Lung microvascular endothelial cell (primary cell): ENCODE data around the gene POP7. TPM values are rescaled to one million over a fixed set of nuclear protein-coding genes. Genes with fewer than 3 reads are reported as not detected.
"Not testable (repeated sequence)": the region's sequence is repeated elsewhere in the genome, so short reads cannot be mapped to it uniquely, and the experiment has no call there.

ENCODE experiments used
- DNase-seq, 2 donors: peaks; one replicate each; pipeline versions ENCODE4 v3.0.0 to v3.0.0-alpha.2; 2010; ENCODE audit warnings: low read depth in 2 of 2
- total RNA-seq: library from RNA; depleted of rRNA; stranded (reverse); fragments of >200 nt; gene quantifications from 2 replicates; pipeline ENCODE4 v1.2.1, GENCODE V29; 2014

Gene POP7
- 28.1 and 33.3 TPM in 2 replicates for total RNA-seq

GRCh38 chr7:100705753-100706671, at the start of gene POP7:
Gene POP7 (plus strand): TSS chr7:100706121. CDS start chr7:100706831, 710 bp downstream.
- DNase-seq = peak; percentile 99

- not testable (repeated sequence) for DNase-seq
Observed at GRCh38 chr7:100662194-100662776, 43.6 kb upstream of the POP7 start.

GRCh38 chr7:100665168-100665726, 40.7 kb upstream of the POP7 start:
- no peak for DNase-seq

GRCh38 chr7:100667331-100668068, 38.4 kb upstream of the POP7 start:
- DNase-seq = no peak

- no peak for DNase-seq
Observed at GRCh38 chr7:100668069-100668449, 37.9 kb upstream of the POP7 start.

- not testable (repeated sequence) for DNase-seq
Observed at GRCh38 chr7:100669106-100669505, 36.8 kb upstream of the POP7 start.

- DNase-seq = no peak
Observed at GRCh38 chr7:100670074-100670473, 35.8 kb upstream of the POP7 start.

GRCh38 chr7:100671353-100672327, 34.3 kb upstream of the POP7 start:
- no peak for DNase-seq

GRCh38 chr7:100673302-100673941, 32.5 kb upstream of the POP7 start, which contains the start of gene GNB2:
Gene GNB2 (plus strand): TSS chr7:100673740. CDS start chr7:100676266, 2,526 bp downstream.
- DNase-seq = peak; percentile 99

- DNase-seq = no peak
Observed at GRCh38 chr7:100673942-100674410, 31.9 kb upstream of the POP7 start.

GRCh38 chr7:100674411-100675104, 31.4 kb upstream of the POP7 start:
- DNase-seq = peak; percentile 36 to 43

- peak in 1 of 2 donors; percentile 18 for DNase-seq
Observed at GRCh38 chr7:100675105-100675451, 30.8 kb upstream of the POP7 start.

- peak; percentile 63 for DNase-seq
Observed at GRCh38 chr7:100675581-100676350, 30.2 kb upstream of the POP7 start.

GRCh38 chr7:100676501-100677306, 29.2 kb upstream of the POP7 start:
- no peak for DNase-seq

- DNase-seq = no peak
Observed at GRCh38 chr7:100677308-100678267, 28.3 kb upstream of the POP7 start.

- no peak for DNase-seq
Observed at GRCh38 chr7:100678291-100678984, 27.5 kb upstream of the POP7 start.
